Measurements from ENCODE around the gene HDAC4.

- TF ChIP-seq POLR2A (IDR thresholded peaks at IDR 0.05) (no peak), CTCF (IDR thresholded peaks at IDR 0.05) (no peak)
Measured at GRCh38 chr2:239093952-239094351, 306.9 kb downstream of the HDAC4 start.
